Skeletal muscle satellite cell (primary cell): Measurements from ENCODE around the gene MYO1D.

Experiments used
- H3K27me3 ChIP-seq: 2 replicates; pipeline ENCODE4 v1.7.0; 2013; ENCODE audit warnings: low read length; ENCODE audit not compliant: control insufficient read depth, insufficient read depth
- H3K36me3 ChIP-seq: 2 replicates; pipeline ENCODE4 v1.7.0; 2013; ENCODE audit warnings: mild to moderate bottlenecking, control low read depth, low read length; ENCODE audit not compliant: insufficient read depth
- H3K4me1 ChIP-seq: 2 replicates; pipeline ENCODE4 v1.7.0; 2013; ENCODE audit warnings: low read length; ENCODE audit not compliant: control insufficient read depth, insufficient read depth
- H3K4me2 ChIP-seq: 2 replicates; pipeline ENCODE4 v1.7.0; 2013; ENCODE audit warnings: mild to moderate bottlenecking, low read length
- H3K4me3 ChIP-seq: 2 replicates; pipeline ENCODE4 v1.7.0; 2013; ENCODE audit warnings: low read length
- H3K9ac ChIP-seq: 2 replicates; pipeline ENCODE4 v1.7.0; 2013; ENCODE audit warnings: mild to moderate bottlenecking, low read depth, low read length, moderate library complexity
- H3K9me3 ChIP-seq: replicated peaks from 2 replicates; pipeline ENCODE4 v1.7.0; 2013; ENCODE audit warnings: mild to moderate bottlenecking, control low read depth, low read length

The MYO1D gene

GRCh38 chr17:32769846-32770245 is 107.1 kb downstream of the MYO1D start:
- H3K4me1 ChIP-seq, result peaks cover 4% of the 10 kb centered on the region
- H3K4me3 ChIP-seq, result no peak overlapping the region
- H3K4me2 ChIP-seq, result no peak overlapping the region
- H3K27me3 ChIP-seq, result no peaks in the 10 kb centered on the region
- H3K9ac ChIP-seq, result no peak overlapping the region
- no peaks in the 10 kb centered on the region for H3K36me3 ChIP-seq
- no peaks in the 10 kb centered on the region for H3K9me3 ChIP-seq

GRCh38 chr17:32763855-32764439 is 113.0 kb downstream of the MYO1D start:
- no peaks in the 10 kb centered on the region for H3K9me3 ChIP-seq
- H3K4me2 ChIP-seq, result no peak overlapping the region
- no peaks in the 10 kb centered on the region for H3K36me3 ChIP-seq

GRCh38 chr17:32759476-32759875 is 117.4 kb downstream of the MYO1D start:
- Histone ChIP-seq H3K4me1 (no peaks in the 10 kb centered on the region), H3K9ac (no peak overlapping the region), H3K36me3 (no peaks in the 10 kb centered on the region), H3K4me3 (no peak overlapping the region), H3K27me3 (no peaks in the 10 kb centered on the region), H3K4me2 (no peak overlapping the region), H3K9me3 (no peaks in the 10 kb centered on the region)

More at GRCh38 chr17:32763855-32764439, 113.0 kb downstream of the MYO1D start:
- Histone ChIP-seq H3K9ac (no peak overlapping the region), H3K4me3 (no peak overlapping the region), H3K4me1 (no peaks in the 10 kb centered on the region), H3K27me3 (no peaks in the 10 kb centered on the region)

GRCh38 chr17:32757963-32758362 is 119.0 kb downstream of the MYO1D start:
- no peak overlapping the region for H3K9ac ChIP-seq
- no peak overlapping the region for H3K4me2 ChIP-seq
- no peaks in the 10 kb centered on the region for H3K9me3 ChIP-seq
- no peak overlapping the region for H3K4me3 ChIP-seq
- no peaks in the 10 kb centered on the region for H3K36me3 ChIP-seq
- no peaks in the 10 kb centered on the region for H3K4me1 ChIP-seq
- H3K27me3 ChIP-seq, result no peaks in the 10 kb centered on the region

GRCh38 chr17:32756696-32757095 is 120.2 kb downstream of the MYO1D start:
- no peaks in the 10 kb centered on the region for H3K27me3 ChIP-seq

GRCh38 chr17:32755045-32755805 is 121.7 kb downstream of the MYO1D start:
- Histone ChIP-seq H3K27me3 (no peaks in the 10 kb centered on the region), H3K4me2 (no peak overlapping the region), H3K9ac (no peak overlapping the region)

More at GRCh38 chr17:32756696-32757095, 120.2 kb downstream of the MYO1D start:
- Histone ChIP-seq H3K36me3 (no peaks in the 10 kb centered on the region), H3K4me3 (no peak overlapping the region), H3K4me2 (no peak overlapping the region), H3K9me3 (no peaks in the 10 kb centered on the region), H3K4me1 (no peaks in the 10 kb centered on the region), H3K9ac (no peak overlapping the region)

GRCh38 chr17:32752934-32753333 is 124.0 kb downstream of the MYO1D start:
- no peak overlapping the region for H3K4me3 ChIP-seq
- no peaks in the 10 kb centered on the region for H3K9me3 ChIP-seq
- H3K4me1 ChIP-seq, result no peaks in the 10 kb centered on the region
- H3K27me3 ChIP-seq, result no peaks in the 10 kb centered on the region
- H3K4me2 ChIP-seq, result no peak overlapping the region
- H3K9ac ChIP-seq, result no peak overlapping the region
- H3K36me3 ChIP-seq, result no peaks in the 10 kb centered on the region

More at GRCh38 chr17:32755045-32755805, 121.7 kb downstream of the MYO1D start:
- no peaks in the 10 kb centered on the region for H3K4me1 ChIP-seq
- H3K4me3 ChIP-seq, result no peak overlapping the region
- H3K9me3 ChIP-seq, result no peaks in the 10 kb centered on the region
- H3K36me3 ChIP-seq, result no peaks in the 10 kb centered on the region

- no peak overlapping the region for H3K9ac ChIP-seq
- no peaks in the 10 kb centered on the region for H3K9me3 ChIP-seq
- H3K27me3 ChIP-seq, result no peaks in the 10 kb centered on the region
- H3K4me3 ChIP-seq, result no peak overlapping the region
- H3K4me2 ChIP-seq, result no peak overlapping the region
- H3K36me3 ChIP-seq, result no peaks in the 10 kb centered on the region
- peaks cover 11% of the 10 kb centered on the region for H3K4me1 ChIP-seq
Observed at GRCh38 chr17:32747856-32748255, 129.1 kb downstream of the MYO1D start.

GRCh38 chr17:32746698-32747097 is 130.2 kb downstream of the MYO1D start:
- peaks cover 18% of the 10 kb centered on the region for H3K4me1 ChIP-seq
- no peak overlapping the region for H3K4me2 ChIP-seq

GRCh38 chr17:32746280-32746679 is 130.6 kb downstream of the MYO1D start:
- no peaks in the 10 kb centered on the region for H3K27me3 ChIP-seq
- H3K9ac ChIP-seq, result no peak overlapping the region
- H3K36me3 ChIP-seq, result no peaks in the 10 kb centered on the region
- H3K9me3 ChIP-seq, result no peaks in the 10 kb centered on the region
- H3K4me1 ChIP-seq, result peaks cover 18% of the 10 kb centered on the region
- no peak overlapping the region for H3K4me3 ChIP-seq
- no peak overlapping the region for H3K4me2 ChIP-seq

More at GRCh38 chr17:32746698-32747097, 130.2 kb downstream of the MYO1D start:
- Histone ChIP-seq H3K9me3 (no peaks in the 10 kb centered on the region), H3K4me3 (no peak overlapping the region), H3K27me3 (no peaks in the 10 kb centered on the region), H3K36me3 (no peaks in the 10 kb centered on the region), H3K9ac (no peak overlapping the region)

GRCh38 chr17:32742681-32743538 is 134.0 kb downstream of the MYO1D start:
- no peaks in the 10 kb centered on the region for H3K27me3 ChIP-seq
- H3K9ac ChIP-seq, result no peak overlapping the region
- no peak overlapping the region for H3K4me2 ChIP-seq
- H3K4me3 ChIP-seq, result no peak overlapping the region
- H3K4me1 ChIP-seq, result peaks cover 18% of the 10 kb centered on the region
- H3K36me3 ChIP-seq, result no peaks in the 10 kb centered on the region
- no peaks in the 10 kb centered on the region for H3K9me3 ChIP-seq
